Measurements from ENCODE around the gene PSME4. TPM values are rescaled to one million over a fixed set of nuclear protein-coding genes. Genes with fewer than 3 reads are reported as not detected.

Gene PSME4
- total and polyA plus RNA-seq, 2 donors (not counting 1 experiment from before 2014, with no cell fraction given), result 34.5 to 61.9 TPM

DNA sequence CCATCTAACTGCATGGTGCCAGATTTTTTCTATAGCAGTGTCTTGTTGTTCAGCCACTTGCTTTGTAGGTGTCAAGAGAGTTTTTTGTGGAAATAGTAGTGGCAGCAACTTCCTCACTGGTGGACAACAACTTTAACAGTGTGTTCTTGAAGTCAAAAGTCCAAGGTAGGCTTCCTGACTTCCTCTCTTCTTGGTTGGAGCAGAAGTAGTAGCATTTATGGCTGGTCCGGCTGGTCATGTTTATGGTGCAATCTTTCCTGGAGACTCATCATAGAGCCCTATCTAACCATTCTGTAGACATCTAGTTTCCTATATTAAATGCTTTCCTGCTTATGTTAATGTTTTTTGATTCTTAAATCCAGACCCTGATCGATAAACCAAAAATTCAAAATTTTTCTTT lies 122.7 kb downstream of the PSME4 start:
- Histone ChIP-seq H3K4me2 (replicated peaks; ENCODE audit: low read depth, low read length, poor library complexity, severe bottlenecking) (no peak overlapping the region), H3K79me2 (ENCODE audit: control insufficient read depth, insufficient read depth, low read length) (no peaks in the 10 kb centered on the region), H3K27me3 (replicated peaks in 1 of 4; ENCODE audit: control extremely low read depth in 1 of 4, control insufficient read depth in 3 of 4, insufficient read depth in 4 of 4, low read length in 3 of 4) (no peaks in the 10 kb centered on the region), H3K36me3 (replicated peaks in 1 of 2; ENCODE audit: control extremely low read depth in 1 of 2, control insufficient read depth in 1 of 2, extremely low read depth in 1 of 2, insufficient read depth in 2 of 2, low read length in 1 of 2) (peaks cover 0 to 2% of the 10 kb centered on the region in 2 experiments), H2AFZ (ENCODE audit: insufficient read depth, low read depth, low read length, poor library complexity, severe bottlenecking) (no peak overlapping the region), H3K27ac (ENCODE audit: low read length in 2 of 2) (no peak overlapping the region), H3K4me3 (ENCODE audit: control extremely low read depth in 1 of 5, extremely low read depth in 1 of 5, insufficient read depth in 1 of 5, low read depth in 2 of 5, low read length in 4 of 5) (no peak overlapping the region), H3K9ac (ENCODE audit: low read length) (no peak overlapping the region), H4K20me1 (ENCODE audit: control insufficient read depth, insufficient read depth, low read length, poor library complexity, severe bottlenecking) (no peaks in the 10 kb centered on the region), H3K9me3 (ENCODE audit: control extremely low read depth in 1 of 3, control insufficient read depth in 2 of 3, insufficient read depth in 1 of 3, low read length in 2 of 3) (no peaks in the 10 kb centered on the region), H3K4me1 (ENCODE audit: control insufficient read depth in 2 of 2, insufficient read depth in 2 of 2, low read length in 2 of 2) (no peaks in the 10 kb centered on the region)
- WGBS (ENCODE audit: insufficient coverage), result no CpG with 5 or more reads among the region's 2 CpGs
- Mint-ChIP-seq H3K27ac (peak overlapping the region; percentile 26), H3K4me3 (no peak overlapping the region), H3K4me1 (peaks cover 4% of the 10 kb centered on the region), H3K9me3 (ENCODE audit: insufficient read depth) (no peaks in the 10 kb centered on the region), H3K27me3 (no peaks in the 10 kb centered on the region)
- TF ChIP-seq CTCF (IDR thresholded peaks at IDR 0.05) (no peak), EZH2 (IDR thresholded peaks at IDR 0.05; ENCODE audit: borderline replicate concordance, insufficient read depth, low read depth, low read length, poor library complexity, severe bottlenecking) (no peak)
- ChIA-PET CTCF (no interaction called here), POLR2A (no interaction called here)
- no peak for ATAC-seq (ENCODE audit: low read depth)
- no peak for DNase-seq
- intact Hi-C loops (cut with micrococcal nuclease), result no loop called here

- Histone ChIP-seq H3K9me3 (ENCODE audit: control extremely low read depth in 1 of 3, control insufficient read depth in 2 of 3, insufficient read depth in 1 of 3, low read length in 2 of 3) (no peaks in the 10 kb centered on the region), H4K20me1 (ENCODE audit: control insufficient read depth, insufficient read depth, low read length, poor library complexity, severe bottlenecking) (no peaks in the 10 kb centered on the region), H3K36me3 (replicated peaks in 1 of 2; ENCODE audit: control extremely low read depth in 1 of 2, control insufficient read depth in 1 of 2, extremely low read depth in 1 of 2, insufficient read depth in 2 of 2, low read length in 1 of 2) (no peaks in the 10 kb centered on the region), H3K4me3 (ENCODE audit: control extremely low read depth in 1 of 5, extremely low read depth in 1 of 5, insufficient read depth in 1 of 5, low read depth in 2 of 5, low read length in 4 of 5) (no peak overlapping the region), H3K79me2 (ENCODE audit: control insufficient read depth, insufficient read depth, low read length) (no peaks in the 10 kb centered on the region), H3K9ac (ENCODE audit: low read length) (no peak overlapping the region), H3K27ac (ENCODE audit: low read length in 2 of 2) (no peak overlapping the region), H3K27me3 (replicated peaks in 1 of 4; ENCODE audit: control extremely low read depth in 1 of 4, control insufficient read depth in 3 of 4, insufficient read depth in 4 of 4, low read length in 3 of 4) (no peaks in the 10 kb centered on the region), H3K4me1 (ENCODE audit: control insufficient read depth in 2 of 2, insufficient read depth in 2 of 2, low read length in 2 of 2) (no peaks in the 10 kb centered on the region), H3K4me2 (replicated peaks; ENCODE audit: low read depth, low read length, poor library complexity, severe bottlenecking) (no peak overlapping the region), H2AFZ (ENCODE audit: insufficient read depth, low read depth, low read length, poor library complexity, severe bottlenecking) (no peak overlapping the region)
- ChIA-PET CTCF (no interaction called here), POLR2A (no interaction called here)
- H3K27ac Mint-ChIP-seq, result no peak overlapping the region
- peaks cover 4% of the 10 kb centered on the region for H3K4me1 Mint-ChIP-seq
- H3K9me3 Mint-ChIP-seq (ENCODE audit: insufficient read depth), result no peaks in the 10 kb centered on the region
- H3K27me3 Mint-ChIP-seq, result no peaks in the 10 kb centered on the region
- 67% methylated on average over 1 of the region's 2 CpGs for WGBS (ENCODE audit: insufficient coverage)
- H3K4me3 Mint-ChIP-seq, result no peak overlapping the region
- ATAC-seq (ENCODE audit: low read depth), result no peak
- no peak for DNase-seq
- TF ChIP-seq EZH2 (IDR thresholded peaks at IDR 0.05; ENCODE audit: borderline replicate concordance, insufficient read depth, low read depth, low read length, poor library complexity, severe bottlenecking), result no peak
- TF ChIP-seq CTCF (IDR thresholded peaks at IDR 0.05), result no peak
- intact Hi-C loops (cut with micrococcal nuclease), result no loop called here
Observed at GRCh38 chr2:53843595-53843994, 127.2 kb downstream of the PSME4 start.
